ENCODE data around the gene B4GAT1.
A peak's percentile ranks its signal among the peaks of the same experiment; 100 is the strongest.

B4GAT1 gene

GRCh38 chr11:66335531-66336233, 11.7 kb downstream of the B4GAT1 start:
- DNase-seq, result no peak

- DNase-seq, result no peak
These were observed 12.6 kb downstream of the B4GAT1 start for GRCh38 chr11:66334605-66335442.

GRCh38 chr11:66333896-66334604, 13.4 kb downstream of the B4GAT1 start:
- no peak for DNase-seq

GRCh38 chr11:66333220-66333877, 14.1 kb downstream of the B4GAT1 start:
- no peak for DNase-seq

GRCh38 chr11:66332371-66333219, 14.8 kb downstream of the B4GAT1 start:
- DNase-seq, result no peak

GRCh38 chr11:66331542-66332370, 15.7 kb downstream of the B4GAT1 start:
- no peak for DNase-seq

- no peak for DNase-seq
These were observed 16.5 kb downstream of the B4GAT1 start for GRCh38 chr11:66330931-66331330.

- no peak for DNase-seq
These were observed 18.2 kb downstream of the B4GAT1 start for GRCh38 chr11:66329165-66329673.

- peak; percentile 38 to 77 for DNase-seq
These were observed 18.9 kb downstream of the B4GAT1 start for GRCh38 chr11:66328302-66329144.

- no peak for DNase-seq
These were observed 19.5 kb downstream of the B4GAT1 start for GRCh38 chr11:66328031-66328301.

GRCh38 chr11:66327171-66328030, 20.0 kb downstream of the B4GAT1 start:
- no peak for DNase-seq

GRCh38 chr11:66326261-66327111, 20.9 kb downstream of the B4GAT1 start:
- peak in 1 of 2 experiments; percentile 33 for DNase-seq

GRCh38 chr11:66325263-66325671, 22.2 kb downstream of the B4GAT1 start:
- no peak for DNase-seq

- no peak for DNase-seq
These were observed 22.8 kb downstream of the B4GAT1 start for GRCh38 chr11:66324664-66325063.

GRCh38 chr11:66323684-66324083, 23.7 kb downstream of the B4GAT1 start:
- no peak for DNase-seq

- DNase-seq, result no peak
These were observed 24.5 kb downstream of the B4GAT1 start for GRCh38 chr11:66322732-66323427.

- peak in 1 of 2 experiments; percentile 19 for DNase-seq
These were observed 25.8 kb downstream of the B4GAT1 start for GRCh38 chr11:66321606-66322005.
